Osteoblast (primary cell): ENCODE measurements around the gene AEN. TPM values are rescaled to one million over a fixed set of nuclear protein-coding genes. Genes with fewer than 3 reads are reported as not detected.

Experiments
- DNase-seq: peaks from one replicate; pipeline ENCODE4 v3.0.0; 2011; ENCODE audit warnings: low spot score, mixed read lengths; ENCODE audit not compliant: insufficient read length; ENCODE audit errors: missing footprints
- H2AFZ ChIP-seq: 2 replicates; pipeline ENCODE4 v1.6.0; 2011; ENCODE audit warnings: mild to moderate bottlenecking, low read length
- H3K27ac ChIP-seq: 2 replicates; pipeline ENCODE4 v1.5.1; 2011; ENCODE audit warnings: mild to moderate bottlenecking, low read depth, low read length, moderate library complexity
- H3K27me3 ChIP-seq: 2 replicates; pipeline ENCODE4 v1.6.0; 2012; ENCODE audit warnings: mild to moderate bottlenecking, control low read depth, inconsistent platforms, low read length, moderate library complexity; ENCODE audit not compliant: insufficient read depth
- H3K36me3 ChIP-seq: 2 replicates; pipeline ENCODE4 v1.5.1; 2011; ENCODE audit warnings: mild to moderate bottlenecking, low read length, control low read depth, moderate library complexity; ENCODE audit not compliant: insufficient read depth
- H3K4me1 ChIP-seq: 2 replicates; pipeline ENCODE4 v1.5.1; 2011; ENCODE audit warnings: mild to moderate bottlenecking, low read length, control low read depth, moderate library complexity; ENCODE audit not compliant: insufficient read depth
- H3K4me2 ChIP-seq: 2 replicates; pipeline ENCODE4 v1.6.0; 2011; ENCODE audit warnings: mild to moderate bottlenecking, low read length; ENCODE audit not compliant: insufficient read depth
- H3K4me3 ChIP-seq: fragments of 200-600 bp; sonication (generic); 3 replicates; pipeline ENCODE4 v1.5.1; 2012; ENCODE audit warnings: mild to moderate bottlenecking, low read length, inconsistent platforms; ENCODE audit not compliant: insufficient read depth
- H3K79me2 ChIP-seq: 2 replicates; pipeline ENCODE4 v1.6.0; 2012; ENCODE audit warnings: mild to moderate bottlenecking, low read length, control low read depth, inconsistent platforms; ENCODE audit not compliant: insufficient read depth
- H3K9me3 ChIP-seq: 2 replicates; pipeline ENCODE4 v1.5.1; 2011; ENCODE audit warnings: low read depth, low read length, control low read depth
- H4K20me1 ChIP-seq: 2 replicates; pipeline ENCODE4 v1.6.0; 2012; ENCODE audit warnings: mild to moderate bottlenecking, low read length, control low read depth; ENCODE audit not compliant: insufficient read depth
- total RNA-seq: library from RNA; depleted of rRNA; stranded (reverse); fragments of >200 nt; gene quantifications from 2 replicates; pipeline ENCODE4 v1.2.3, GENCODE V29; 2012
- TF ChIP-seq, protein P1 (sequence below): IDR thresholded peaks from 2 replicates; pipeline ENCODE4 v1.5.1; 2011; ENCODE audit warnings: mild to moderate bottlenecking, low read depth, low read length, moderate library complexity; ENCODE audit errors: extremely low read depth

AEN gene
- total RNA-seq, 1 donor: 46.3 TPM

DNA sequence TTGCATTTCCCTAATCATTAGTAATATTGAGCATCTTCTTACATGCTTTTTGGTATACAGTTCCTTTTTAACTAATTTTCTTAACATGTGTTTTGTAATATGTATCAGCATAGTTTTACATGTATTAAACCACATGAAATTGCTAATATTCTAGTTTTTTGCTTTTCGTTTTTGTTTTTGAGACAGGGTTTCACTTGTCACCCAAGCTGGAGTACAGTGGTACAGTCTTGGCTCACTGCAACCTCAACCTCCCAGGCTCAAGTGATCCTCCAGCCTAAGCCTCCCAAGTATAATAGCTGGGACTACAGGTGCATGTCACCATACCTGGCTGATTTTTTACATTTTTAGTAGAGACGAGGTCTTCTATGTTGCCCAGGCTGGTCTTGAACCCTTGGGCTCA lies 13.3 kb downstream of the AEN start:
- Histone ChIP-seq H3K9me3 (no peaks in the 10 kb centered on the region), H3K4me1 (peaks cover 25% of the 10 kb centered on the region), H2AFZ (no peak overlapping the region), H4K20me1 (peaks cover 21% of the 10 kb centered on the region), H3K4me3 (no peak overlapping the region), H3K27me3 (no peaks in the 10 kb centered on the region), H3K27ac (no peak overlapping the region), H3K4me2 (no peak overlapping the region), H3K36me3 (peaks cover 59% of the 10 kb centered on the region), H3K79me2 (peaks cover 36% of the 10 kb centered on the region)
- TF ChIP-seq, protein P1, sequence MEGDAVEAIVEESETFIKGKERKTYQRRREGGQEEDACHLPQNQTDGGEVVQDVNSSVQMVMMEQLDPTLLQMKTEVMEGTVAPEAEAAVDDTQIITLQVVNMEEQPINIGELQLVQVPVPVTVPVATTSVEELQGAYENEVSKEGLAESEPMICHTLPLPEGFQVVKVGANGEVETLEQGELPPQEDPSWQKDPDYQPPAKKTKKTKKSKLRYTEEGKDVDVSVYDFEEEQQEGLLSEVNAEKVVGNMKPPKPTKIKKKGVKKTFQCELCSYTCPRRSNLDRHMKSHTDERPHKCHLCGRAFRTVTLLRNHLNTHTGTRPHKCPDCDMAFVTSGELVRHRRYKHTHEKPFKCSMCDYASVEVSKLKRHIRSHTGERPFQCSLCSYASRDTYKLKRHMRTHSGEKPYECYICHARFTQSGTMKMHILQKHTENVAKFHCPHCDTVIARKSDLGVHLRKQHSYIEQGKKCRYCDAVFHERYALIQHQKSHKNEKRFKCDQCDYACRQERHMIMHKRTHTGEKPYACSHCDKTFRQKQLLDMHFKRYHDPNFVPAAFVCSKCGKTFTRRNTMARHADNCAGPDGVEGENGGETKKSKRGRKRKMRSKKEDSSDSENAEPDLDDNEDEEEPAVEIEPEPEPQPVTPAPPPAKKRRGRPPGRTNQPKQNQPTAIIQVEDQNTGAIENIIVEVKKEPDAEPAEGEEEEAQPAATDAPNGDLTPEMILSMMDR: no peak
- no peak for DNase-seq

DNA sequence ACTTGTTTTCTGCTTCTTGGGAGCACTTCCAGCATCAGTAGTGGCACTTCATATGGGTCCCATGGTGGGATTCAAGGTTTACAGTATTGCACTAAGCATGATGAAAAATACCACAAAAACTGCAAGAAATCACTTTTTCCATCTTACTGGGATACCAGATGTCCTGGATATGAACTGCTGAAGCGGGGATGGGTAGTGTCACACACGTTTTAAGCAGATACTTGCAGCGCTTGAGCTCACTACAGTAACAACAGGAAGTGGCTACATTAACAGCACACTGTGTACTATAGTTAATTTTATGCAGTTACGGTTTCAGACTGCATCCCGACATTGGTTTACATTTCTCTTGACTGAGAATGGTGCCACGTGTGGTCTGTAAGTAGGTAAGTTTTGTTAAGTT lies 14.2 kb downstream of the AEN start:
- DNase-seq: no peak
- Histone ChIP-seq H4K20me1 (peaks cover 13% of the 10 kb centered on the region), H2AFZ (no peak overlapping the region)

DNA sequence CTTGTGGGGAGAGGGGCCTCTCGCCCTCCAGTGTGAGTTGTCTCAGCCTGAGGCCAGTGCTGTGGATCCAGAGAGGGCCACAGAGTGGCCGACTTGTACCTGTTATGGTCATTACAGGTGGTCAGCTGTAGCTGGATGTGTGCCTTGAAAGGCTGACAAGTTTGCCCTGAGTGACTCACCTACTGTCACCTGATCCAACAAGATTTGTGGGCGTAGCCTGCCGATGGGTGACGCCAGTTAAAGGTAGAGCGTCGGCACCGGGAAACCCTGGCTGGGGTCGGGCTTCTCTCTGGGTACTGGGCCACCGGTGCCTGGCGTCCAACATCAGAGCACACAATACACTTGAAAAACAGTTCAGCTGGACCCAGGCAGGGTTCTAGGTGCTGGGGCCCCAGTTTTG lies 14.9 kb downstream of the AEN start:
- Histone ChIP-seq H3K4me1 (peaks cover 17% of the 10 kb centered on the region), H3K4me3 (no peak overlapping the region), H3K9me3 (no peaks in the 10 kb centered on the region), H2AFZ (no peak overlapping the region), H3K36me3 (peaks cover 43% of the 10 kb centered on the region), H3K79me2 (peaks cover 20% of the 10 kb centered on the region), H3K27me3 (no peaks in the 10 kb centered on the region), H3K27ac (no peak overlapping the region), H4K20me1 (peaks cover 6% of the 10 kb centered on the region), H3K4me2 (no peak overlapping the region)
- TF ChIP-seq, protein P1: no peak
- DNase-seq: no peak

More for the DNA sequence above, 14.2 kb downstream of the AEN start:
- Histone ChIP-seq H3K27me3 (no peaks in the 10 kb centered on the region), H3K9me3 (no peaks in the 10 kb centered on the region), H3K36me3 (peaks cover 51% of the 10 kb centered on the region), H3K4me1 (peaks cover 21% of the 10 kb centered on the region), H3K4me3 (no peak overlapping the region), H3K4me2 (no peak overlapping the region), H3K27ac (no peak overlapping the region), H3K79me2 (peaks cover 27% of the 10 kb centered on the region)
- TF ChIP-seq, protein P1: no peak

DNA sequence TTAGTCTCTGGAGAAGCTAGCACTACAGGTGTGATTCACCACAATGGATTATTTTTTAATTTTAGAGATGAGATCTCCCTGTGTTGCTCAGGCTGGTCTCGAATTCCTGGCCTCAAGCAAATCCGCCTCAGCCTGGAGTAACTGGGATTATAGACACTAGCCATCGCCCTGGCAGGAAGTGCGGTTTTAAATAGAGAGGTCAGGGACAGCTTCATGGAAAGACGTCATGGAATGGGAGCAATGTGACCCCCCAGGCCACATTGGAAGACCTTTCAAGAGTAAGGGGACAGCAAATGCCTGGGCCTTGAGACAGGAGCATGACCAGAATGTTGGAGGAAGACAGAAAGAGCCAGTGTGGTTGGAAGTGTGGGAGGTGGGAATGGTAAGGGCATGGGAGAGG lies 15.5 kb downstream of the AEN start:
- peaks cover 14% of the 10 kb centered on the region for H3K79me2 ChIP-seq
- H3K36me3 ChIP-seq: peaks cover 37% of the 10 kb centered on the region
- peak overlapping the region; percentile 96 for H3K27ac ChIP-seq
- no peak overlapping the region for H3K4me2 ChIP-seq
- peaks cover under 1% of the 10 kb centered on the region for H4K20me1 ChIP-seq
- TF ChIP-seq, protein P1: no peak
- no peaks in the 10 kb centered on the region for H3K27me3 ChIP-seq
- H3K9me3 ChIP-seq: no peaks in the 10 kb centered on the region
- no peak overlapping the region for H3K4me3 ChIP-seq
- no peak overlapping the region for H2AFZ ChIP-seq
- no peak for DNase-seq
- peaks cover 17% of the 10 kb centered on the region for H3K4me1 ChIP-seq
